T-helper 1 cell treated with Interleukin-12 subunit alpha and Interleukin-12 subunit beta and Interleukin-4 antibody, amounts not matched to agents 30 μg/mL and 1 μg/mL, for 36 hours (primary cell): Measurements from ENCODE around the gene OR51B4.
"Not testable (repeated sequence)": the region's sequence is repeated elsewhere in the genome, so short reads cannot be mapped to it uniquely, and the experiment has no call there.

Source experiments
- H3K27ac Mint-ChIP-seq: one replicate; pipeline ENCODE4 v1.8.0; 2021; ENCODE audit warnings: mild to moderate bottlenecking, mixed read lengths
- H3K27me3 Mint-ChIP-seq: one replicate; pipeline ENCODE4 v1.8.0; 2021; ENCODE audit warnings: low read depth, mixed read lengths
- H3K36me3 Mint-ChIP-seq: one replicate; pipeline ENCODE4 v1.8.0; 2021; ENCODE audit warnings: low read depth, mixed read lengths
- H3K4me1 Mint-ChIP-seq: one replicate; pipeline ENCODE4 v1.8.0; 2021; ENCODE audit warnings: low read depth, mixed read lengths
- H3K4me3 Mint-ChIP-seq: one replicate; pipeline ENCODE4 v1.8.0; 2021; ENCODE audit warnings: mild to moderate bottlenecking, moderate library complexity, mixed read lengths
- H3K9me3 Mint-ChIP-seq: one replicate; pipeline ENCODE4 v1.8.0; 2021; ENCODE audit warnings: mixed read lengths

Gene OR51B4

DNA sequence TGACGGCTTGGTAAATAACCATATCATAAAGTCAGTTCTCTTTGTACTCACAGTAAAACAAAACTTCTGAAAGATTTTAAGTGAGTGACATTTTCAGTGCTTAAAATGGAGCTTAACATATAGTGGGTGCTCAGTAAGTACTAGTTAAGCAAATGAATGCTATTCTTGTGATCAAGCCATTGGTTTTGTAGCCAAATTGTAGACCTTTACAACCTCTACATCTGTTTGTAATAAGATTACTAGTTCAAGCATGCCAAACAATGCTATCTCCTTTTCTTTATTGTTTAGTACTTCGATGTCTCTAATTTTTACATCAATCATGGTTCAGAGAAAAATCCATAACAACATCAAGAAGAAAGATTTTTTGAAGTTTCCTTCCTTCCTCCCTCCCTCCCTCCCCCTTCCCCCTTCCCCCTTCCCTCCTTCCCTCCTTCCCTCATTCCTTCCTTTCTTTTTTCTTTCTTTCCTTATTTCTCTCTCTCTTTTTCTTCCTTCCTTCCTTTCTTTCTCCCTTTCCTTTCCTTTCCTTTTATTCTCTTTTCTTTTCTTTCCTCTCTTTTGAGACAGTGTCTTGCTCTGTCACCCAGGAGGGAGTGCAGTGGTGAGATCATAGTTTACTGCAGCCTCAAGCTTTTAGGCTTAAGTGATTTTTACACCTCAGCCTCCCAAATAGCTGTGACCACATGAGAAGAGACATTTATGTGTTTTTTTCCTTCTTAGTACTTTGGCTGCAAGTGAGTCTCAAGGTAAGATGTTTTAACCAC is 5.7 kb upstream of the OR51B4 start:
- Mint-ChIP-seq H3K4me1 (no peaks in the 10 kb centered on the region), H3K27me3 (peaks cover 4% of the 10 kb centered on the region), H3K9me3 (no peaks in the 10 kb centered on the region), H3K4me3 (no peak overlapping the region), H3K27ac (no peak overlapping the region), H3K36me3 (no peaks in the 10 kb centered on the region)

DNA sequence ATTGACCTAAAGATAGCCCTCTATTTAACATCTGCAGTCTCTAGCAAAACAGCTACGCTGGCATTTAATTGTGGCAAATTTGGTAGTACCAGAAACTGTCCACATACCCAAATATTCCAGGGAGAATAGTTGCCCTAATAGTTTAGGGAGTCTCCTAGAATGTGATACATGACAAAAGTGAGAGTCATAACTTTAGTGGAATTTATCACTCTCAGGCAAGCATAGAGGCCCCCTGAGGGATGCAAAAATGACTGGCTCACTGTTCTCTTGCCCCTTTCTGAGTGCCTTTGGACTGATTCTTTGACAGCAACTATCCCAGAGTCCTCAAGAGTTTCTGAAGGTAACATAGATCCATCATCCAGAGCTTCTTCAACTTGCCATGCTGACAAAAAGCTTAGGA is 2.3 kb upstream of the OR51B4 start:
- Mint-ChIP-seq H3K9me3 (no peaks in the 10 kb centered on the region), H3K36me3 (no peaks in the 10 kb centered on the region), H3K4me3 (no peak overlapping the region), H3K27me3 (peaks cover 4% of the 10 kb centered on the region), H3K27ac (no peak overlapping the region), H3K4me1 (no peaks in the 10 kb centered on the region)

DNA sequence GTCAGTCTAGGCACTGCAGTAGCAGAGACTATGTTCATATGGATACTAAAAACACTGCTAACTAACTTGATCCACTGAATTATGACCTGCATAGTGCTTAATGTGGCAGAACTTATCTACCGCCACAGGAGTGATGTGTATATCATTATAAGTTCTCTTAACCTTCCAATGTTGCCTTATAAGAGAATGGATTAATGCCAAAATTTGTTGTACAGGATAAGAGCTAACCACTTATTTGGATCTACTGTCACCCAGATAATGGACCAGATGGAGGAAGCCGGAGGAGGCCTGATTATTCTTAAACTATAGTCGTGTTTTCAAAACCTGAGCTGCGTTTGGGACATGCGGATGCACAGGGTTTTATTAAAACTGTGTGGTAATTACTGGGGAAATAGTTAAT is 1.9 kb upstream of the OR51B4 start:
- H3K4me1 Mint-ChIP-seq = no peaks in the 10 kb centered on the region
- H3K9me3 Mint-ChIP-seq = no peaks in the 10 kb centered on the region
- no peaks in the 10 kb centered on the region for H3K36me3 Mint-ChIP-seq
- H3K4me3 Mint-ChIP-seq = no peak overlapping the region
- no peak overlapping the region for H3K27ac Mint-ChIP-seq
- peaks cover 2% of the 10 kb centered on the region for H3K27me3 Mint-ChIP-seq

DNA sequence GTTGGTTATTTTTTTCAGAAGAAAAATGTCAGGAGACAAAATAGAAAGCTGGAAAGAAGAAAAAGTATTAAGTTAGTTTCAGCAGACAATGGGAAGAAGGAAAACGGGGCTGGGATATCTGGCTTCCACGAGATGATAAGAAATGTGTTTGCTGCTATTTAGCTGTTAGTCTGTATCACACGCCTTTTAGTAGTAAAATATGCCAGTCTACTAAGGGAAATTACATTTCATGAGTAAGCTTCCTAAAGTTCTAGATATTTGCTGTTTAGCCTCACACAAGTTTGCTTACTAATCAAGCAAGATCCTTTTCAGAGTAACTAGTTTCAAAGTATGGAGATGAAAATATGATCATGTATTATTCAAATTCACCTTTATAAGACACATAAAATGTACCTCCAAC is 1.5 kb downstream of the OR51B4 start:
- Mint-ChIP-seq H3K4me3 (no peak overlapping the region), H3K27ac (no peak overlapping the region), H3K4me1 (no peaks in the 10 kb centered on the region), H3K27me3 (peaks cover 4% of the 10 kb centered on the region), H3K36me3 (no peaks in the 10 kb centered on the region), H3K9me3 (no peaks in the 10 kb centered on the region)

DNA sequence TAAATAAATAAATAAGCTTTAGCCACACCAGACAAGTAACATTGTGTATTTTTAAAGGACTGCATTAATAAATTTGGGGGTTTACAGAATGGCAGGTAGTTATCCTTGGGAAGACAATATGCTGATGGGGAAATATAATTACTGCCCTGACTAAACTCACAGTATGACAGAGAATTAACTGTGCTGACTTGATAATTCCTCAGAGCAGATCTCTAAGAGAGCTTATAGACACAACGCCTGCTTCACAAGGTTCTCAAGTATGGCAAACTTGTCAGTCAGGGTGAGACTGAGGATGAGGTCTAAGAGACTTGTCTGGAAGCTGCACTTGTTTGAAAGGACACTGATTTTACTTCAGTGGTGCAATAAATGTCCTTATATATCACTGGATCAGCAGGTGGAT is 3.3 kb downstream of the OR51B4 start:
- H3K9me3 Mint-ChIP-seq = no peaks in the 10 kb centered on the region
- peaks cover 4% of the 10 kb centered on the region for H3K27me3 Mint-ChIP-seq
- no peaks in the 10 kb centered on the region for H3K36me3 Mint-ChIP-seq
- H3K4me3 Mint-ChIP-seq = no peak overlapping the region
- no peaks in the 10 kb centered on the region for H3K4me1 Mint-ChIP-seq
- H3K27ac Mint-ChIP-seq = no peak overlapping the region

DNA sequence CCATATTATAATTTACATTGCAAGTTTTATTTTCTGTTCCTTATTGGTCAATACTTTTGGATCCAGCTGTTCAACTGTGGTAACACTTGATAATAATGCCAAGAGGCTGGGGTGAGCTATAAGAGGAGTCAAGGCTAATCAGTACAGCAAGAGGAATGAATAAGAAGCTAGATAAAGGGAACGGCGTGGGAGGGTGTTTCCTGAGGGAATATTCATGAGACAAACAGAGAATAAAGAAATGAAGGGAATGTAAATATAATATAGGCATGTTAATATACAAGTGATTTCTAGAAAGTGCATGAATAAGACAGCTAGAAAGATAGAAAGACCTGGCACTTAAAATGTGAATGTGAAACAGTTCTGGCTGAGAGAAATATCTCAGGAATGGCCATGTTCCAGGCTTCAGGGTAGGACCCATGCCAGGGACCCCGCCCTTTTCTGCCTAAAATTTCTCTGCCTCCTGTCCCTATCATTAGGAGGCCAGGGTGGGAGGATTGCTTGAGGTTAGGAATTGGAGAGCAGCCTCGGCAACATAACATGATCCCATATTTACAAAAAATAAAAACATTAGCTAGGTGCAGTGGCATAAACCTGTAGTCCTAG is 3.9 kb downstream of the OR51B4 start:
- Mint-ChIP-seq H3K27me3 (peaks cover 4% of the 10 kb centered on the region), H3K27ac (no peak overlapping the region), H3K9me3 (no peaks in the 10 kb centered on the region), H3K36me3 (no peaks in the 10 kb centered on the region), H3K4me1 (no peaks in the 10 kb centered on the region), H3K4me3 (no peak overlapping the region)

DNA sequence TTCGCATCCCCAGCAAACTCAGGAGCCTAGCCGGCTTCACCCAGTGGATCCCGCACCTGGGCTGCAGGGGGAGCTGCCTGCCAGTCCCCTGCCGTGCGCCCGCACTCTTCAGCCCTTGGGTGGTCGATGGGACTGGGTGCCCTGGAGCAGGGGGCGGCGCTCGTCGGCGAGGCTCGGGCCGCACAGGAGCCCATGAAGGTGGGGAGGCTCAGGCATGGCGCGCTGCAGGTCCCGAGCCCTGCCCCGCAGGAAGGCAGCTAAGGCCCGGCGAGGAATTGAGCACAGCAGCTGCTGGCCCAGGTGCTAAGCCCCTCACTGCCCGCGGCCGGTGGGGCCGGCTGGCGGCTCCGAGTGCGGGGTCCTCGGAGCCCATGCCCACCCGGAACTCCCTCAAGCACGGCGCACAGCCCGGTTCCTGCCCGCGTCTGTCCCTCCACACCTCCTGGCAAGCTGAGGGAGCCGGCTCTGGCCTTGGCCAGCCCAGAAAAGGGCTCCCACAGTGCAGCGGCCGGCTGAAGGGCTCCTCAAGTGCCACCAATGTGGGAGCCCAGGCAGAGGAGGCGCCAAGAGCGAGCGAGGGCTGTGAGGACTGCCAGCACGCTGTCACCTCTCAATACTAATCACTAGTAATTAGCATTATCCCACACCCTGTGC is 7.3 kb downstream of the OR51B4 start:
- not testable (repeated sequence) for H3K27ac Mint-ChIP-seq, H3K9me3 Mint-ChIP-seq, H3K4me3 Mint-ChIP-seq, H3K36me3 Mint-ChIP-seq, H3K27me3 Mint-ChIP-seq, H3K4me1 Mint-ChIP-seq

DNA sequence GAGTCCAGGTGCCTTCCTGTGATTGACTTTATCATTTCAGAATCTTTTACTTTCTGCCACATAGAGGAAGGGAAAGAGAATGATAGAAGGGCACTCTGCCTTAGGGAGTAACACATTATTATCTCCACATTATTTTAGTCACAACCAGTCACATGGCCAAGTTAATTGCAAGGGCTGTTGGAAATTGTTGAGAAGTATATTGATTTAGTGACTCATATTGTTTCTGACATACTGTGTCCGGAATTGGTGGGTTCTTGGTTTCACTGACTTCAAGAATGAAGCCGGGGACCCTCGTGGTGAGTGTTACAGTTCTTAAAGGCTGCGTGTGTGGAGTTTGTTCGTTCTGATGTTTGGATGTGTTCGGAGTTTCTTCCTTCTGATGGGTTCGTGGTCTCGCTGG is 8.7 kb downstream of the OR51B4 start:
- Mint-ChIP-seq H3K4me1 (no peaks in the 10 kb centered on the region), H3K27me3 (peaks cover 4% of the 10 kb centered on the region)

DNA sequence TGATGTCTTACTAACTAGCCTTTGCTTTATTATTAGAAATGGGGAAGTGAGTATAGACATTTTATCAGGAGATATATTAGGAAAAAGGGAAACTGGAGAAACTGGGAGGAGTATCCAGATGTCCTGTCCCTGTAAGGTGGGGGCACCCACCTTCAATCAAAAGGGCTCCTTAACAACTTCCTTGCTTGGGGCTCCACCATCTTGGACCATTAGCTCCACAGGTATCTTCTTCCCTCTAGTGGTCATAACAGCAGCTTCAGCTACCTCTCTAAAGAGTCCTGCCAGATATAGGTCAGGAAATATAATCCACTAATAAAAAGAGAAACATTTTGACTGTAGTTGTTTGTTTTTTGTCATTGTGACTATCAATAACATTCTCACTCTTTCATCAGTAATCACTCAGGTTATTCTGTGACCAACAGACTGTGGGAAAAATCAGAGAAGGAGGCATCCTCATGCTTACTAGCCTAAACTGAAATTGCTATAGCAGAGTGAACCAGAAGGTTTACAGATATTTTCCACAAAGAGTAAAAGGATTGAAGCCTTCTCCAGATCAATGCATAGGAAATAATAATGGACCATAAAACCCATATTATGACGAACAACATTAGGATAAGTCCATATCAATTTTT is 10.4 kb downstream of the OR51B4 start:
- H3K4me3 Mint-ChIP-seq = no peak overlapping the region
- no peak overlapping the region for H3K27ac Mint-ChIP-seq

More for the DNA sequence above, 8.7 kb downstream of the OR51B4 start:
- no peak overlapping the region for H3K4me3 Mint-ChIP-seq
- H3K36me3 Mint-ChIP-seq = no peaks in the 10 kb centered on the region
- no peaks in the 10 kb centered on the region for H3K9me3 Mint-ChIP-seq
- H3K27ac Mint-ChIP-seq = no peak overlapping the region

DNA sequence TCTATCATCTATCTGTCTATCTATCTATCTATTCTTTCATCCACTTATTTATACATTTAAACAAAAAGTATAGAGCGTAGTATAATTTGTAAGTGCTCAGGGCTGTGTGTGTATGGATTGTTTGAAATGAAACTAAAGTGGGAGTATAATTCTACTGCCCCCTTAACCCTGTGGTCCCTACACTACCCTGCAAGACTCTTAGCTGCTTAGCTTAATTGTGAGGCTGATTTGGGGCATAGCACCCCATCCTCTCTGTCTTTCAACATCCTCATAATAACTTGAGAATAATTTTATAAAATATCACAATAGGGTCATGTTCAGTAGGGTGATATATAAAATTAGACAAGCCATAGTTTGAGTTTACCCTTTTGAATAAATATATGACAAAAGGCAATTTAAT is 11.6 kb downstream of the OR51B4 start:
- no peaks in the 10 kb centered on the region for H3K27me3 Mint-ChIP-seq
- no peak overlapping the region for H3K27ac Mint-ChIP-seq
- H3K4me3 Mint-ChIP-seq = no peak overlapping the region
- no peaks in the 10 kb centered on the region for H3K4me1 Mint-ChIP-seq
- H3K36me3 Mint-ChIP-seq = no peaks in the 10 kb centered on the region
- no peaks in the 10 kb centered on the region for H3K9me3 Mint-ChIP-seq

More for the DNA sequence above, 10.4 kb downstream of the OR51B4 start:
- H3K27me3 Mint-ChIP-seq = no peaks in the 10 kb centered on the region
- H3K9me3 Mint-ChIP-seq = no peaks in the 10 kb centered on the region
- no peaks in the 10 kb centered on the region for H3K4me1 Mint-ChIP-seq
- no peaks in the 10 kb centered on the region for H3K36me3 Mint-ChIP-seq

DNA sequence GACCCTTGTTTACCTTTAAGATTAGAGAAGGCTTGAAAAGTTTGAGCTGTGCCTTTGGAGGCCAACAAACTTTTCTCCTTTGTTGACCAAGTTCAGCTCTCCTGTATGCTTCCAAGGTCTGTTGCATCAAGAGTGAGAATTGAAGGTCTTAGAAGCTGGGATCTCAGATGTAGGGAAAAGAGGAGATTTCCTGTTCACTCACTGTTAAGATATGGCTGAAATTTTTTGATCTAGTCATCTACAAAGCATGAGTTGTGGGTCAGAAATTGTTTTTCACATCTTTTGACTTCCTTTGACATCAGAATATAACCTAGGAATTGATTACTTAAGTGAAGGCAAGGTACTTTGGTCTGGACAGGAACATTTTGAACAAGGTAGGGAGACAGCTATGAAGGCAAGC is 12.1 kb downstream of the OR51B4 start:
- Mint-ChIP-seq H3K36me3 (no peaks in the 10 kb centered on the region), H3K4me1 (no peaks in the 10 kb centered on the region), H3K4me3 (no peak overlapping the region), H3K27ac (no peak overlapping the region), H3K9me3 (no peaks in the 10 kb centered on the region), H3K27me3 (no peaks in the 10 kb centered on the region)

DNA sequence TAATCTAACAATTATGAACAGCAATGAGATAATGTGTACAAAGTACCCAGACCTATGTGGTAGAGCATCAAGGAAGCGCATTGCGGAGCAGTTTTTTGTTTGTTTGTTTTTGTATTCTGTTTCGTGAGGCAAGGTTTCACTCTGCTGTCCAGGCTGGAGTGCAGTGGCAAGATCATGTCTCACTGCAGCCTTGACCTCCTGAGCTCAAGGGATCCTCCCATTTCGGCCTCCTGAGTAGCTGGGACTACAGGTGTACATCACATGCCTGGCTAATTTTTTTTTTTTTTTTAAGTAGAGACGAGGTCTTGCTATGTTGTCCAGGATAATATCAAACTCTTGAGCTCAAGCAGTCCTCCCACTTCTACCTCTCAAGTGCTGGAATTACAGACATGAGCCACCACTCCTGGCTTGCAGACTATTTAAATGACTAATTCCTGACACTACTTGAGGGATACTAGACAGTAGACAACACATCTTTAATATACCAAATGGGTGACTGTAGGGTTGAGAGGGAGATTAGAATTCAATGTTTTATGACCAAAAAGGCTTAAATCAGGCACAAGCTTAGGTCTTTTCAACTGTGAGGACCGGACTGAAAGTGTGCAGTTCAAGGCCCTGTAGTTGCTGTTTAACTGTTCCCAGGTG is 12.7 kb downstream of the OR51B4 start:
- Mint-ChIP-seq H3K4me1 (no peaks in the 10 kb centered on the region), H3K9me3 (no peaks in the 10 kb centered on the region), H3K4me3 (no peak overlapping the region), H3K36me3 (no peaks in the 10 kb centered on the region), H3K27me3 (no peaks in the 10 kb centered on the region), H3K27ac (no peak overlapping the region)

DNA sequence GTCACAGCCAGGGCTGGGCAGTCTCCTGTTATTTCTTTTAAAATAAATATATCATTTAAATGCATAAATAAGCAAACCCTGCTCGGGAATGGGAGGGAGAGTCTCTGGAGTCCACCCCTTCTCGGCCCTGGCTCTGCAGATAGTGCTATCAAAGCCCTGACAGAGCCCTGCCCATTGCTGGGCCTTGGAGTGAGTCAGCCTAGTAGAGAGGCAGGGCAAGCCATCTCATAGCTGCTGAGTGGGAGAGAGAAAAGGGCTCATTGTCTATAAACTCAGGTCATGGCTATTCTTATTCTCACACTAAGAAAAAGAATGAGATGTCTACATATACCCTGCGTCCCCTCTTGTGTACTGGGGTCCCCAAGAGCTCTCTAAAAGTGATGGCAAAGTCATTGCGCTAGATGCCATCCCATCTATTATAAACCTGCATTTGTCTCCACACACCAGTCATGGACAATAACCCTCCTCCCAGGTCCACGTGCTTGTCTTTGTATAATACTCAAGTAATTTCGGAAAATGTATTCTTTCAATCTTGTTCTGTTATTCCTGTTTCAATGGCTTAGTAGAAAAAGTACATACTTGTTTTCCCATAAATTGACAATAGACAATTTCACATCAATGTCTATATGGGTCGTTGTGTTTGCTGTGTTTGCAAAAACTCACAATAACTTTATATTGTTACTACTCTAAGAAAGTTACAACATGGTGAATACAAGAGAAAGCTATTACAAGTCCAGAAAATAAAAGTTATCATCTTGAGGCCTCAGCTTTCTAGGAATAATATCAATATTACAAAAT is 13.4 kb downstream of the OR51B4 start:
- Mint-ChIP-seq H3K27me3 (no peaks in the 10 kb centered on the region), H3K27ac (no peak overlapping the region), H3K4me1 (no peaks in the 10 kb centered on the region), H3K9me3 (no peaks in the 10 kb centered on the region), H3K36me3 (no peaks in the 10 kb centered on the region), H3K4me3 (no peak overlapping the region)

DNA sequence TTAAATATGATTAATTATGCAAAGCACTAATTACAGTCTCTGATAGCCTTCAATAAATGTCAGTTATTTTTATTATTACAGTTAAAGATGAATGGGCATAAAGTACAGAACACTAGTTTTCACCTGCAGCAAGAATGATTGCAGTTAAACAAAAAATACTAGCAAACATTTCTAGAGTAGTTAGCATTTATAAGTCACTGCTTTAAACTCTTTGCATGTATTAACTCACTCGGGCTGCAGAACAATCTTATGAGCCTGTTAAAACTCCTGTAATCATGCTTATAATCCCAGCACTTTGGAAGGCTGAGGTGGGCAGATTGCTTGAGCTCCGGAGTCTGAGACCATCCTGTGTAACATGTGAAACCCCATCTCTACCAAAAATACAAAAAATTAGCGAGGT is 14.8 kb downstream of the OR51B4 start:
- Mint-ChIP-seq H3K4me3 (no peak overlapping the region), H3K27me3 (no peaks in the 10 kb centered on the region), H3K9me3 (no peaks in the 10 kb centered on the region), H3K36me3 (no peaks in the 10 kb centered on the region), H3K4me1 (no peaks in the 10 kb centered on the region), H3K27ac (no peak overlapping the region)
